GM12872 (cell line): ENCODE data around the gene ISOC2.

Experiments used
- CTCF ChIP-seq: IDR thresholded peaks from 3 replicates; pipeline ENCODE4 v1.5.1; 2011; ENCODE audit warnings: low read depth, mild to moderate bottlenecking, low read length, moderate library complexity; ENCODE audit not compliant: insufficient read depth

Gene ISOC2

GRCh38 chr19:55461259-55461973 lies at the start of gene ISOC2:
TSS of gene ISOC2 (minus strand) at chr19:55461642. CDS start at chr19:55456486, 5,156 bp downstream.
- TF ChIP-seq CTCF = no peak

GRCh38 chr19:55508120-55508519 lies 46.7 kb upstream of the ISOC2 start:
- TF ChIP-seq CTCF = no peak

- no peak for TF ChIP-seq CTCF
Observed at GRCh38 chr19:55504981-55505380, 43.5 kb upstream of the ISOC2 start.

GRCh38 chr19:55504252-55504603 lies 42.8 kb upstream of the ISOC2 start:
- TF ChIP-seq CTCF = no peak

- TF ChIP-seq CTCF = peak; percentile 98
Observed at GRCh38 chr19:55503502-55504251, 42.2 kb upstream of the ISOC2 start.

GRCh38 chr19:55503157-55503501 lies 41.7 kb upstream of the ISOC2 start:
- no peak for TF ChIP-seq CTCF

- TF ChIP-seq CTCF = no peak
Observed at GRCh38 chr19:55502197-55502952, 40.9 kb upstream of the ISOC2 start.
